Nephron progenitor cell (in vitro differentiated cells): ENCODE data around the gene SCOC.
"Not testable (repeated sequence)": the region's sequence is repeated elsewhere in the genome, so short reads cannot be mapped to it uniquely, and the experiment has no call there.

ENCODE experiments used
- DNase-seq: peaks from one replicate; pipeline ENCODE4 v3.0.0; 2021
- H3K27ac Mint-ChIP-seq: 2 replicates; pipeline ENCODE4 v1.8.0; 2021; ENCODE audit warnings: mild to moderate bottlenecking, moderate library complexity, mixed read lengths
- H3K27me3 Mint-ChIP-seq: 2 replicates; pipeline ENCODE4 v1.8.0; 2021; ENCODE audit warnings: mild to moderate bottlenecking, low read depth, mixed read lengths; ENCODE audit not compliant: poor library complexity
- H3K36me3 Mint-ChIP-seq: 2 replicates; pipeline ENCODE4 v1.8.0; 2021; ENCODE audit warnings: low read depth, mixed read lengths
- H3K4me1 Mint-ChIP-seq: 2 replicates; pipeline ENCODE4 v1.8.0; 2021; ENCODE audit warnings: mixed read lengths
- H3K4me3 Mint-ChIP-seq: 2 replicates; pipeline ENCODE4 v1.8.0; 2021; ENCODE audit warnings: mild to moderate bottlenecking, moderate library complexity, mixed read lengths
- H3K9me3 Mint-ChIP-seq: 2 replicates; pipeline ENCODE4 v1.8.0; 2021; ENCODE audit warnings: mild to moderate bottlenecking, moderate library complexity, mixed read lengths
- TF ChIP-seq, protein P1 (sequence below): fragments of 200-600 bp; sonication (generic); IDR thresholded peaks from 2 replicates; pipeline ENCODE4 v1.5.0; 2021; ENCODE audit warnings: antibody characterized with exemption

The SCOC gene

GRCh38 chr4:140388015-140388414, 14.6 kb downstream of the SCOC start:
- Mint-ChIP-seq H3K27me3 (no peaks in the 10 kb centered on the region), H3K9me3 (no peaks in the 10 kb centered on the region), H3K4me3 (no peak overlapping the region), H3K27ac (no peak overlapping the region), H3K36me3 (peaks cover 10% of the 10 kb centered on the region), H3K4me1 (no peaks in the 10 kb centered on the region)
- no peak for DNase-seq
- TF ChIP-seq, protein P1, sequence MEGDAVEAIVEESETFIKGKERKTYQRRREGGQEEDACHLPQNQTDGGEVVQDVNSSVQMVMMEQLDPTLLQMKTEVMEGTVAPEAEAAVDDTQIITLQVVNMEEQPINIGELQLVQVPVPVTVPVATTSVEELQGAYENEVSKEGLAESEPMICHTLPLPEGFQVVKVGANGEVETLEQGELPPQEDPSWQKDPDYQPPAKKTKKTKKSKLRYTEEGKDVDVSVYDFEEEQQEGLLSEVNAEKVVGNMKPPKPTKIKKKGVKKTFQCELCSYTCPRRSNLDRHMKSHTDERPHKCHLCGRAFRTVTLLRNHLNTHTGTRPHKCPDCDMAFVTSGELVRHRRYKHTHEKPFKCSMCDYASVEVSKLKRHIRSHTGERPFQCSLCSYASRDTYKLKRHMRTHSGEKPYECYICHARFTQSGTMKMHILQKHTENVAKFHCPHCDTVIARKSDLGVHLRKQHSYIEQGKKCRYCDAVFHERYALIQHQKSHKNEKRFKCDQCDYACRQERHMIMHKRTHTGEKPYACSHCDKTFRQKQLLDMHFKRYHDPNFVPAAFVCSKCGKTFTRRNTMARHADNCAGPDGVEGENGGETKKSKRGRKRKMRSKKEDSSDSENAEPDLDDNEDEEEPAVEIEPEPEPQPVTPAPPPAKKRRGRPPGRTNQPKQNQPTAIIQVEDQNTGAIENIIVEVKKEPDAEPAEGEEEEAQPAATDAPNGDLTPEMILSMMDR: no peak

- Mint-ChIP-seq H3K27me3 (no peaks in the 10 kb centered on the region), H3K4me1 (no peaks in the 10 kb centered on the region), H3K27ac (no peak overlapping the region), H3K36me3 (peaks cover 26% of the 10 kb centered on the region), H3K9me3 (no peaks in the 10 kb centered on the region), H3K4me3 (no peak overlapping the region)
- TF ChIP-seq, protein P1: no peak
- DNase-seq: no peak
These were observed 22.2 kb downstream of the SCOC start for GRCh38 chr4:140395668-140396067.

GRCh38 chr4:140400111-140400510, 26.7 kb downstream of the SCOC start:
- Mint-ChIP-seq H3K4me1 (no peaks in the 10 kb centered on the region), H3K27me3 (no peaks in the 10 kb centered on the region), H3K36me3 (peaks cover 18% of the 10 kb centered on the region), H3K27ac (no peak overlapping the region), H3K9me3 (no peaks in the 10 kb centered on the region), H3K4me3 (no peak overlapping the region)
- DNase-seq: no peak
- TF ChIP-seq, protein P1: no peak

DNA sequence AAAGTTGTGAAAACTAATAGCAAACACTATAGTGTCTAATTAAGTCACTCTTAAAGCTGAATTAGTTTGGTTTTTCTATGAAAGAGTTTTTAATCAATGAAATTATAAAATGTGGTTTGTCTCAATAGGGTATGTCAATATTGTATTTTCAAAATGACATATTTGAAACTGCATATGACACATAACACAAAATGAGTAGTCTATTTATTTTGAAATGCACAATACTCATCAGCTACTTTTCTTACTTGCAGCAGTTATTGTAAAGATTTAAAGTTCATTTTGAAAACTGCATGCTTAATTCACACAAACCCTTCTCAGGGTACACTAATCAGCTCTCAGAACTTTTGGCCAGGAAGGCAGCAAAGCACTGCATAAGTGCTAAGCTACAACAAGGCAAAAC, 32.8 kb downstream of the SCOC start:
- Mint-ChIP-seq H3K9me3 (no peaks in the 10 kb centered on the region), H3K27me3 (no peaks in the 10 kb centered on the region), H3K36me3 (peaks cover 15% of the 10 kb centered on the region), H3K4me3 (no peak overlapping the region), H3K4me1 (no peaks in the 10 kb centered on the region), H3K27ac (no peak overlapping the region)
- DNase-seq: no peak
- TF ChIP-seq, protein P1: no peak

GRCh38 chr4:140408974-140409373, 35.5 kb downstream of the SCOC start:
- no peaks in the 10 kb centered on the region for H3K27me3 Mint-ChIP-seq
- no peak overlapping the region for H3K27ac Mint-ChIP-seq
- H3K36me3 Mint-ChIP-seq: peaks cover 24% of the 10 kb centered on the region
- peaks cover 6% of the 10 kb centered on the region for H3K9me3 Mint-ChIP-seq
- no peak for DNase-seq
- H3K4me3 Mint-ChIP-seq: no peak overlapping the region
- TF ChIP-seq, protein P1: no peak
- H3K4me1 Mint-ChIP-seq: no peaks in the 10 kb centered on the region

DNA sequence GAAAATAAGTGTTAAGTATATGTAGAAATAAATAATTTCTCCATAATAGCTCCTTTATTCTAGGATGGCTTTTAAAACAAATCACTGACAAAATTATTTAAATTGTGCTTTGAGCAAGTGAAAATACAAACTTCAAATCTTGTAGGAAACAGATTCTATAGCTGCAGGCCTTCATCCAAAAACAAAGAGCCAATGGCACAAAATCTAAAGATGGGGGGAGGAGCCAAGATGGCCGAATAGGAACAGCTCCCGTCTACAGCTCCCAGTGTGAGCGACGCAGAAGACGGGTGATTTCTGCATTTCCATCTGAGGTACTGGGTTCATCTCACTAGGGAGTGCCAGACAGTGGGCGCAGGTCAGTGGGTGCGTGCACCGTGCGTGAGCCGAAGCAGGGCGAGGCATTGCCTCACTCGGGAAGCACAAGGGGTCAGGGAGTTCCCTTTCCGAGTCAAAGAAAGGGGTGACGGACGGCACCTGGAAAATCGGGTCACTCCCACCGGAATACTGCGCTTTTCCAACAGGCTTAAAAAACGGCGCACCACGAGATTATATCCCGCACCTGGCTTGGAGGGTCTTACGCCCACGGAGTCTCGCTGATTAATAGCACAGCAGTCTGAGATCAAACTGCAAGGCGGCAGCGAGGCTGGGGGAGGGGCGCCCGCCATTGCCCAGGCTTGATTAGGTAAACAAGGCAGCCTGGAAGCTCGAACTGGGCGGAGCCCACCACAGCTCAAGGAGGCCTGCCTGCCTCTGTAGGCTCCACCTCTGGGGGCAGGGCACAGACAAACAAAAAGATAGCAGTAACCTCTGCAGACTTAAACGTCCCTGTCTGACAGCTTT, 39.9 kb downstream of the SCOC start:
- H3K36me3 Mint-ChIP-seq: peaks cover 11% of the 10 kb centered on the region
- not testable (repeated sequence) for H3K27me3 Mint-ChIP-seq, H3K4me3 Mint-ChIP-seq, H3K27ac Mint-ChIP-seq, H3K4me1 Mint-ChIP-seq, DNase-seq
- peaks cover 18% of the 10 kb centered on the region for H3K9me3 Mint-ChIP-seq
